Inferior parietal cortex (tissue), 1 donor: ENCODE data around the gene KIF26B.

Experiments used
- DNase-seq: peaks from one replicate; pipeline ENCODE4 v3.0.0-alpha.2; 2016; ENCODE audit errors: extremely low spot score

The KIF26B gene

DNA sequence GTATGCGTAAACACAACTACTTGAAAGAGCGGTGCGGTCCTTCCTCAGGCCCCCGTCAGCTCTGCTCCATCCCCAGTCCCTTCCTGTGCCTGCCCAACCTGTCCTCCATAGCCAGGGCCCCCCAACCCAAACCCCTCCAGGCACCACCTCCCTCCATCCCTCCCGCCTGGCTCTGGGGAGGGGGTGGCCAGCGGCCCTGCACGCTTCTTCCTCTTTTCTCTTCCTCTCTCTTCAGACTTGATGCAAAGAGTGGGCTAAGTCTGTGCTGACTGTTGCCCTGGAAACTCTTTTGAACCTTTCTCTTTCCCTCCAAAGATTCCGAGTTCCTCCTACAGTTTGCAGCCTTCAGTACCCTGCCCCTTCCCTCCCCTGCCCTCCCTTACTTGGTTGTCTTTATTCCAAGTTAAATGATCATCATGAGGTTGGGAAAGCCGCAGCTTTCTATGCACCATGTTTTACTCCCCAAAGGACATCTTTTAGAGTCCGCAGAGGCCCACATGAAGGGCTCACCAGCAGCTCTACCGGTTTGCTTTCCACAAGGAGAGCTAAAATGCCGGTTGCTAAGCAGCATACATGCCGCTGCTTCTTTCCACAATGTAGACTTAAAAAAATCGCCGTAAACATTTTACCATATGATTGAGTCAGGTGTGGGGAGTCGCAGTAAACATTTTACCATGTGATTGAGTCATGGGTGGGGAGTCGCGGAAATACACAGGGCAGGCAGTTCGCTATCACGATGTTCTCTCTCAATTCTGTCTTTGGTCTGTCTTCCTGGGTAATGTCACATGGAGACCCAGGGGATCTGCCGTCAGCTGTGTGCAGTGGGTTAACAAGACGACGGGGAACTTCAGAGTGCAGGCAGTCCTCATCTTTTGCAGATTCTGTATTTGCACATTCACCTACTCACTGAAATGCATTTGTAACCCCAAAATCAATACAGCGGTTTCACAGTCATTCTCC lies 525.3 kb downstream of the KIF26B start:
- no peak for DNase-seq

DNA sequence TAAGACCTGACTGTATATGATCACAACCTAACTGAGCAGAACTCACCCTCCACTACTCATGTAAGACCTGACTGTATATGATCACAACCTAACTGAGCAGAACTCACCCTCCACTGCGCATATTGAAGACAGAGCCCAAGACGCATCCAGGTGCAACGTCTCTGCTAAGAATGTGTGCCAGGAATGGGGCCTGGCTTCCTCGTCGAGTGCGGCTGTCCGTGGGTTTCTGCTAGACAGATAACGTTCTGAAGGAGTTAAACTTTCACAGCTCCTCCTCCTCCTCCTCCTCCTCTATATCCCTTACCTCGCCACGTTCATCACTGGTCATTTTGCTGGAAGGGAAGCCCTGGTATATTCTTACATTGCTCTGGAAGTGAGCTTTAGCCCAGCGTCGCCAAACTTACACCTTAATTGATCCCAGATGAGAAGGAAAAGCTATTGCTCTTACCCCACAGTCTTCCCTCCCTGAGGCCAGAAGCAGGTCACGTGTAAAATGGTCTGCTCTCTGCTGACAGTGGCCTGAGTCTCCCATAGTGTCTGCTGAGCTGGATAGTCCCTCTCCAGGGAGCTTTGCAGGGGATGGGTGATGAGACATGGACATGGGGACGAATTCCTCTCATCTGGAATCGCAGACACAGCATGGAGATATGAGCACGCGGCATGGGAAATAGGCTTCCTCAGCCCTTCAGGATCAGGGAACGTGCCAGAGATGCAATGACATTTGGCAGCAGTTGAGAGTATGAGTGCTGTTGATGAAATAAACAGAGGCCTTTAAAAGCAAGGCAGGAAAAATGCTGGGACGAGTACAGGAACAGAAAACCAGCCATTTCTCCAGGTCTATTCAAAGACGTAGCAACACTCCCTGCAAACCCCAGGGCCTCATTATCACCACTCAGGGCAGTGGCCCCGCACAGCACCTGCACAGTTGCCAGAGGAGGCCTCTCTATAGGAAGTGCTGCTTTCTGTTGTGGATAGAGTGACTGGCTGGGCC lies 528.1 kb downstream of the KIF26B start:
- no peak for DNase-seq

DNA sequence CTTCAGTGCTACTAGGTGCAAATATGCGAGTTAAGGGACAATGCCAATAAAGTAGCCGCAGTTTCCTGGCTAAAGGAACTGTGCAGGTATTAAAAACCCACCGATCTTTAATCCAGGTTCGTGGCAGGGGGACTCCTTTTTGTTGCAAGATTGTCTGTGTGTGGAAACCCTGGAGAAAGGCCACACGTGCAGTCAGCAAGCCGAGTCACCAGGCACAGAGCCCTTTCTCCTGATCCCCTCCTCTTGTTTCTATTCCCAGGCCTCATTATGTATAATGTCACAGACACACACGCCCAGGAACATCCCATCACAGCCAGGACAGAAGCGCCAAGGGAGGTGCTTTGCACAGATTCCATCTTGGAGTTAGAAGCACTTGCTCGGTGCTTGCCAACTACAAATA lies 528.9 kb downstream of the KIF26B start:
- no peak for DNase-seq

DNA sequence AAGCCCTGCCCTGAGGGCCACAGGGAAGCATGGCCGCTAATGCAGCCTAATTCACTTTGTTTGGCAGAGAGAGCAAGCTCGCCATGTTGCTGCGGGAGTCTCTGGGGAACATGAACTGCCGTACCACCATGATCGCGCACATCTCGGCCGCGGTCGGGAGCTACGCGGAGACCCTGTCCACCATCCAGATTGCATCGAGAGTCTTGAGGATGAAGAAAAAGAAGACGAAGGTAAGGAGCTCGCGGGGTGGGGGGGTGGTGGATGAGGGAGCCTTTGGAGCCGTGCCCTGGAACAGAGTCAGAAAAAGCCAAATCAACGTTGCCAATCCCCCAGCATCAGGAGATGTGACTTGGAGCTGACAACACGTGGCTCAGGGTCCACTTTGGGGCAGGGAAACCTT lies 529.4 kb downstream of the KIF26B start:
- DNase-seq: no peak

DNA sequence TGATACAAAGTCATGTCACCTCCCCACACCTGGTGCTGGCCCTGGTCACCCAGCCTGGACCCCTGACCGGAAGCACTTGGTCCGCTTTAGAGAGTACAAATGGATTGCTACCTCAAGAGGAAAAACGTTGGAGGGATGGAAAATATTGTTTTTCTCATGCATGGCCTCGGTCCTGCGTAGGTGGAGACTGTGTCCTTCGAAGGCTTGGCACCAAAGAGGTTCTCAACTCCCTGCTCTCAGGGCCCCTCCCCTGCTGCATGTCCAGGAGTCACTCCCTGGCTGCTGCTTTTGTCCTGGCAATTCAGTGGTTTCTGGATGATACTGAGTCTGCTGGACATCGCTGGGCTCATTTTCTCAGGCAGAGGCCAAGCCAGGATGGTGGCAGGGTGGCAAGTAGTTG lies 529.8 kb downstream of the KIF26B start:
- no peak for DNase-seq

DNA sequence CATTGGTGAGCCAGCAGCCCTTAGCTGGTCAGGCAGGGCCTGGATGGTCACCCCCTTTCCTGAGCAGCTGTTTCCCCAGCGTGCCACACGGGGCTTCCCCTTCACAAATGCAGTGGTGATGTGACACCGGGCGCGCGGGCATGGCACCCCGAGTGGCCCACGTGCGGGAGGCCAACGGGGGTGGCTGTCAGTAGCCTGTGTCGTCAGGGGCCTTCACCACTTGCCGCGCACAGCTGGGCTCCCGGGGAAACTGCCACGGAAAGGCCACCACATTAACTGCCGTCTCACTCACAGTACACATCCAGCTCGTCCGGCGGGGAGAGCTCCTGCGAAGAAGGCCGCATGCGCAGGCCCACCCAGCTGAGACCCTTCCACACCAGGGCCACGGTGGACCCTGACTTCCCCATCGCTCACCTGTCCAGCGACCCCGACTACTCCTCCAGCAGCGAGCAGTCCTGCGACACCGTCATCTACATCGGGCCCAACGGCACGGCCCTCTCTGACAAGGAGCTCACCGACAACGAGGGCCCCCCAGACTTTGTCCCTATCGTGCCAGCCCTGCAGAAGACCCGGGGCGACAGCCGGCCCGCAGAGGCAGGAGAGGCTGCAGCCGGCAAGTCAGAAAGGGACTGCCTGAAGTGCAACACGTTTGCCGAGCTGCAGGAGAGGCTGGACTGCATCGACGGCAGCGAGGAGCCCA lies 530.5 kb downstream of the KIF26B start:
- no peak for DNase-seq

DNA sequence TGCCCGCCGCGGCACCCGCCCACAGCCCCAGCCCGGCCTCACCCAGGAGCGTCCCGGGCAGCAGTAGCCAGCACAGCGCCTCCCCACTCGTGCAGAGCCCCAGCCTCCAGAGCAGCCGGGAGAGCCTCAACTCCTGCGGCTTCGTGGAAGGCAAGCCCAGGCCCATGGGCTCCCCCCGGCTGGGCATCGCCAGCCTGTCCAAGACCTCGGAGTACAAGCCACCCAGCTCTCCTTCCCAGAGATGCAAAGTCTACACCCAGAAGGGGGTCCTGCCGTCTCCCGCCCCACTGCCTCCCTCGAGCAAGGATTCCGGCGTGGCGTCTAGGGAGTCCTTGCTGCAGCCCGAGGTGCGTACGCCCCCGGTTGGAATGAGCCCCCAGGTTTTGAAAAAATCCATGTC lies 531.2 kb downstream of the KIF26B start:
- DNase-seq: no peak

DNA sequence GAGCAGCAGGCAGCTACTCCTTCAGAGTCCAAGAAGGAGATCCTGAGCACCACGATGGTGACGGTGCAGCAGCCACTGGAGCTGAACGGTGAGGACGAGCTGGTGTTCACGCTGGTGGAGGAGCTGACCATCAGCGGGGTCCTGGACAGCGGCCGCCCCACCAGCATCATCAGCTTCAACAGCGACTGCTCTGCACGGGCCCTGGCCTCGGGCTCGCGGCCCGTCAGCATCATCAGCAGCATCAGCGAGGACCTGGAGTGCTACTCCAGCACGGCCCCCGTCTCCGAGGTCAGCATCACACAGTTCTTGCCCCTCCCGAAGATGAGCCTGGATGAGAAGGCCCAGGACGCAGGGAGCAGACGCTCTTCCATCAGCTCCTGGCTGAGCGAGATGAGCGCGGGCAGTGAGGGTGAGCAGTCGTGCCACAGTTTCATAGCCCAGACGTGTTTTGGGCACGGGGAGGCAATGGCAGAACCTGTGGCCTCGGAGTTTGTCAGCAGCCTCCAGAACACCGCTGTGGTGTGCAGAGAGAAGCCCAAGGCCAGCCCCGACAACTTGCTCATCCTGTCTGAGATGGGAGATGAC lies 531.8 kb downstream of the KIF26B start:
- DNase-seq: no peak

DNA sequence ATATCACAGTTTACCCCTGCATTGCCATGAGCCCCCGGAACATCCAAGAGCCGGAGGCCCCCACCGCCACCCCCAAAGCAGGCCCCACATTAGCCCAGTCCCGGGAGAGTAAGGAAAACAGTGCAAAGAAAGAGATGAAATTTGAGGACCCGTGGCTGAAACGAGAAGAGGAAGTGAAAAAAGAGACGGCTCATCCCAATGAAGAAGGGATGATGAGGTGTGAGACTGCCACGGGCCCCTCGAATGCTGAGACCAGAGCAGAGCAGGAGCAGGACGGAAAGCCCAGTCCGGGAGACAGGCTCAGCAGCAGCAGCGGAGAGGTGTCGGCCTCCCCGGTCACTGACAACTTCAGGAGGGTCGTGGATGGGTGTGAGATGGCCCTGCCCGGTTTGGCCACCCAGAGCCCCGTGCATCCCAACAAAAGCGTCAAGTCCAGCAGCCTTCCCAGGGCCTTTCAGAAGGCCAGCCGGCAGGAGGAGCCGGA lies 532.4 kb downstream of the KIF26B start:
- no peak for DNase-seq

DNA sequence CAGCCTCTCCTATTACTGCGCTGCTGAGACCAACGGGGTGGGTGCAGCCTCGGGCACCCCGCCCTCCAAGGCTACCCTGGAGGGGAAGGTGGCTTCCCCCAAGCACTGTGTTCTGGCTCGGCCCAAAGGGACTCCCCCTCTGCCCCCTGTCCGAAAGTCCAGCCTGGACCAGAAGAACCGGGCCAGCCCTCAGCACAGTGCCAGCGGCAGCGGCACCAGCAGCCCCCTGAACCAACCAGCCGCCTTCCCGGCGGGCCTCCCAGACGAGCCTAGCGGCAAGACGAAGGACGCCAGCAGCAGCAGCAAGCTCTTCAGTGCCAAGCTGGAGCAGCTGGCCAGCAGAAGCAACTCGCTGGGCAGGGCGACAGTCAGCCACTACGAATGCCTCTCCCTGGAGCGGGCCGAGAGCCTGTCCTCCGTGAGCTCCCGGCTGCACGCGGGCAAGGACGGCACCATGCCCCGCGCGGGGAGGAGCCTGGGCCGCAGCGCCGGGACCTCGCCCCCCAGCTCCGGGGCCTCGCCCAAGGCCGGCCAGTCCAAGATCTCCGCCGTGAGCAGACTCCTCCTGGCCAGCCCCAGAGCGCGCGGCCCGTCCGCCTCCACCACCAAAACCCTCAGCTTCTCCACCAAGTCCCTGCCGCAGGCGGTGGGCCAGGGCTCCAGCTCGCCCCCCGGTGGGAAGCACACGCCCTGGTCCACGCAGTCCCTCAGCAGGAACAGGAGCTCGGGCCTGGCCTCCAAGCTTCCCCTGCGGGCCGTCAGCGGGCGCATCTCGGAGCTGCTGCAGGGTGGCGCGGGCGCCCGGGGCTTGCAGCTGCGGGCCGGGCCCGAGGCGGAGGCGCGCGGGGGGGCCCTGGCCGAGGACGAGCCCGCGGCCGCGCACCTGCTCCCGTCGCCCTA lies 533.1 kb downstream of the KIF26B start:
- no peak for DNase-seq

DNA sequence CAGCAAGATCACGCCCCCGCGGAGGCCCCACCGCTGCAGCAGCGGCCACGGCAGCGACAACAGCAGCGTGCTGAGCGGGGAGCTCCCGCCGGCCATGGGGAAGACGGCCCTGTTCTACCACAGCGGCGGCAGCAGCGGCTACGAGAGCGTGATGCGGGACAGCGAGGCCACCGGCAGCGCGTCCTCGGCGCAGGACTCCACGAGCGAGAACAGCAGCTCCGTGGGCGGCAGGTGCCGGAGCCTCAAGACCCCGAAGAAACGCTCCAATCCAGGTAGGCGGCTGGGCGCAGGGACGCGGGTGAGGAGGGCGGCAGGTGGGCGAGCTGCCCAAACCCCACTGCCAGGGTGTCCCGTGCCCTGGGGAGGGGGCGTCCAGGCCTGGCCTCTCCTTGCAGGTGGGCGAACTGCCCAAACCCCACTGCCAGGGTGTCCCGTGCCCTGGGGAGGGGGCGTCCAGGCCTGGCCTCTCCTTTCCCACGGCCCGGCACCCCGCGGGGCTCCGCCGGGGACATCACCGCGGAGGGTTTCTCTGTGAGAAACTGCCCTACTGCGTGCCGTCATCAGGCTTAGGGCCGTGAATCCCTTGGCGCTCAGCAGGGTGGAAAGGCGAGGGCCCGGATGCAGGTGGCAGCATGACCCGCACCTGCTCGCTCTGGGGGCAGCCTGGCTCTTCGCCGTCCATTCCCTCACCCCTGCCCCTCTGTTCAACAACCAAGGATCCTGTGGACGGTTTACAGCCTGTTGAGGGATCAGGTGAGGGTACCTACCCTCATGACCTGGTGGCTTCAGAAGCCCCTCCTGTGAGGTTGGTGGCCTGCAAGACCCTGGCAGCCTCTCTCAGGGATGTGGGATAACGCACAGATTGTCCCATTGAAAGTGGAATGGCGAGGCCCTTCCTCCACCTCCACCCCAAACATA lies 534.0 kb downstream of the KIF26B start:
- DNase-seq: no peak

DNA sequence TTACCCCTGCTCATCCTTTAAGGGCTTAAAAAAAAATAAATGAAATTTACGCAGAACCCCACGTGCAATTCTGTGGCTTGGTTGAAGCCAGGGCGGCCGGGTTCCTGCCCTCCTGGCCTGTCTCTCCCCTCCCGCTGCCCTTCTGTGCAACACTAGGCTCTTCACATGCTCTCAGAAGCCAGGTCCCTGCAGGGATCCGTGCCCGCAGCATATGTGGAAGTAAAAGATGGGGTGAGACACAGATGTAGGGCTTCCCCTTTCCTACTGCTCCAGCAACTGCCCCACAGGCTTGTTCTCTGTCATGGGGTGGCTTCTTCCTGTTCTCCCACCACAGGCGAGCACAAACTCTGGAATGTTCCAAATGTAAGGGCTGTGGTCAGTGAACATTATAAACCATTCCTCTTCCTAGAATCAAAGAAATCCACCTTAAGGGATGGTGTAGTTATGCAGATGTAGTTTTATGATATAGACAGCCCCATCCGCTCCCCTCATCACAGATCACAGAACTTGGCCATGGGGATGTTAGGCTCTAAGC lies 535.4 kb downstream of the KIF26B start:
- no peak for DNase-seq

DNA sequence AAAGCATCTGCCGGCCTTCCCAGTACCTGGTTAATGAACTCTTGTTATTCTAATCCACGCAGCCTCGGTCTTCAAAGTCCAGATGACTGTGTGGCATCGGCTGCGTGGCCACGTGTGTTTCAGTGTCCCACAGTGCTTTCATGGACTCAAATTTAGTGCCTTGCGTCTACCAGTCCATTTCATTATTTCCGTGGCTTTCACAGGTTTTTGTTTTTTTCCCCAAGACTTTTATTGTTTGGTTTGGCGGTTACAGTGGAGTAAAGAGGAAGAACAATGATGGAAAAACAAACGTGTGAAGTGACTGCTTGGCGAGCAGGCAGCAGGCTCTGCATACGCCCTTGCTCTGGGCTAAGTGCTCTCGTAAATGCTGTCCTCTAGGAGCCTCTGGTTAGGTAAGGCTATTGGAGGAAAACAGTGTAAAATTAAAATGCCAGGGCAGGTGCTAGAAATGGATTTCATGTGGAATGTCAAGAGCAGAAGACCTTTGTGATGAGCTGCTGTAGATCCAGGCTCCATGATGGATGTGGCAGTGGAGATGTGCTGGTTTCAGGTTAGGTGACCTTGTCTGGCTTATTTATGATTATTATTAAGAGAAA lies 536.3 kb downstream of the KIF26B start:
- DNase-seq: no peak

DNA sequence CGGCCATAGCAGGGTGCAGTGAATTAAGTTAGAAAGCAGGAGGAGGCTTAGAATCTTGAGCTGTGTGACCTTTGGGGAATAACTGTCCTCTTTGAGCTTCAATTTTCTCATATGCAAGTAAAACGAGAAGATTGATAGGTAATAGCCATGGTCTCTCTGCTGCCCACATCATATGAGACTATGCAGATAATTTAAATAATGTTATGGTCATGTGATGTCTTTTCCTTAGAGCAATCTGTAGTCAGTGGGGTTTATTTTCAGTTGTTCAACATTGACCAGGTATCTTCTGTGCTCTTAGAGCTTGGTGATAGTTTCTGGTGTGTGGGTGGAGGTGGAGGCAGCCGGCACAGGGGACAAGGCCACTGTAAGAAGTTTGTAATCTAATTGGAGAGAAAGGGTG lies 537.1 kb downstream of the KIF26B start:
- no peak for DNase-seq

DNA sequence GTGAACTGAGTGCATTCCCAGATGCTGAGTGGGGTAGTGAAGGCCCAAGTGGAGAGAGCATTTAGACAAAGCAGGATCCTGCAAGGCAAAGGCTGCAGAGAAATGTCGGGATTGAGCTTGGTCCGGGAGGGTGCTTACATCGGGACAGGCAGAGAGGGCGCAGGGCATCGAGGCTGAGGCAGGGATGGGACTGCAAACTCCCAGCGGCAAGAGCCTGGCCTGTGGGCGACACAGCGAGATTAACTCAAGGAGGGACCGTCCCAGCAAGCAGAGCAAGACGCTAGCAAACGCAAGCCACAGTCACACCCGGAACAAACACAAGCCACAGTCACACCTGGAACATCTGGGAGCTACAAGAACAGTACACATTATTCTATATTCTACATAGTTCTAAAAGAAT lies 537.5 kb downstream of the KIF26B start:
- no peak for DNase-seq

DNA sequence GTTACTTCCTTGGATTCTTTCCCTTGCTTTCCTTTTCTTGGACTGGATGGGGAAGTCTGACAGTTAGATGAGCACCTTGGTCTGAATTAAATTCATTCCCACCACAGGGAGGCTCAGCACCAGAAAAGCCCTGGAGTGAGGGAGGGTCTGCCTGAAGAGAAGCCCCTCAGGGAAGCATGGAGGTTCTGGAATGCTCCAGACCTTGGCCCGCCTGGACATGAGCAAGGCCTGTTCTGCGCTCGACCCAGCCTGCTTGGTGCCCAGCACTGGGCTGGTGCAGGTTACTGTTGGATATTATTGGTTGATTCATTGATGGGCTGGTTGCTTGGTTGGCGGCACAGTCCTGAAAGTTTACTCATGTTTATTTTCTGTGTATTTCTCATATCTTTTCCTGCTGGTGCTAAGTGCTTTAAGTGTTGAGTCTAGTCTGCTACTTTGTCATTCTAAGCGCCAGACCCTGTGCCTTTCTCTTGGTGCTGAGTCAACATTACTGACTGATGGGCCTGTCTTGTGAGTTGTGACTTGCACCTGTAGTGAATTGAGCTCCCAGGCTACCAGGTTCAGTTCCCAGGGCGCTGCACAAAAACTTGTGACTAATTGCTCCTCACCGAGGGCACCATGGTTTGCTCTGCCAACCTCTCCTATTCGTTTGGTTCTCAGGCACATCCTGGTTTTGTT lies 538.5 kb downstream of the KIF26B start:
- DNase-seq: no peak

DNA sequence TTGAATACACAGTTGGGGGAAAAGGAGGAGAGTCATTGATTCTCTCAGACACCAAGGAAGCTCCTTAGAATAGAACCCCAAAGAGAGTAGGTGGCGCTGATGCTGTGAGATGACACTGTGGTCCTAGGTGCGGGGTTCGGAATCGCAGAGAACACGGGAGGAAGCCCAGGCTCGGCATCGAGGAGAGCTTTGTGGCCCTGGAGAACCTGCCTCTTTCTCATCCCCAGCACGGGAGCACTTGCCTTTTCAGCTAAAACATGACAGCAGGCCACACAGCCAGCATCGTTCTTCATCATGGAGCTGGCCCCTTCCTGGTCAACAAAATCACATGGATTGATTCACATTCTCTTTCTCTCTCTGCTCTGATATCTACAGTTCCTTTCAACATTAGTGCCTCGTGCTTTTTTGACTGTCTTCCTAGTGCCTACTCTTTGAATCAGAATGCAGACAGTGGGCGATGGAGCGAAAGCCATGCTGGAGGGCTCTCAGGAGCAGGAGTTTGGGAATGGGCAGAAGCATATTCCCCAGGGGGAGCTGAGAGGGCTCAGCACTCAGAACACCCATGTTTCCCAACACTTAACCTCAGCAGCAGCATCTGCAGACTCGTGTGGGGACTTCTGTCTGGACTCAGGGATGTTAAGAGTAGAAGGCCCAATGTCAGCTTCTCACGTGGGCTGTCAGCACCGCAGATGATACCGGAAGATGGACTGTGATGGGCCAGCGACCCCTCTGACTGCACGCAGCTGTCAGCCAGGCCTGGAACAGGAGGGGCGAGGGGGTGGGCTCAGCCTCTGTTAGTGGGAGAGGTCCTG lies 539.4 kb downstream of the KIF26B start:
- no peak for DNase-seq
